HG02798 (cell line): ENCODE results near the gene CENPW.

Experiments used
- ATAC-seq: cut with Tn5 transposase; IDR thresholded peaks from one replicate; pipeline ENCODE4 v1.9.1; 2021; ENCODE audit warnings: mild to moderate bottlenecking; ENCODE audit not compliant: unreplicated experiment, poor library complexity

Gene CENPW

GRCh38 chr6:126339796-126340609 is at the start of gene CENPW:
CENPW (plus strand) TSS chr6:126340115; CDS start chr6:126340274, 159 bp downstream.
- peak; percentile 94 for ATAC-seq

GRCh38 chr6:126293891-126294524 is 45.9 kb upstream of the CENPW start:
- no peak for ATAC-seq

- peak; percentile 33 for ATAC-seq
Observed at GRCh38 chr6:126300126-126300525, 39.8 kb upstream of the CENPW start.

GRCh38 chr6:126300735-126301134 is 39.2 kb upstream of the CENPW start:
- peak; percentile 88 for ATAC-seq

- ATAC-seq, result no peak
Observed at GRCh38 chr6:126302191-126302590, 37.7 kb upstream of the CENPW start.

- no peak for ATAC-seq
Observed at GRCh38 chr6:126307849-126308248, 32.1 kb upstream of the CENPW start.

- ATAC-seq, result no peak
Observed at GRCh38 chr6:126308362-126308761, 31.6 kb upstream of the CENPW start.

- peak; percentile 89 for ATAC-seq
Observed at GRCh38 chr6:126312013-126312665, 27.8 kb upstream of the CENPW start.

- no peak for ATAC-seq
Observed at GRCh38 chr6:126313941-126314340, 26.0 kb upstream of the CENPW start.

- ATAC-seq, result no peak
Observed at GRCh38 chr6:126318797-126319196, 21.1 kb upstream of the CENPW start.

- ATAC-seq, result no peak
Observed at GRCh38 chr6:126333729-126334128, 6.2 kb upstream of the CENPW start.

GRCh38 chr6:126335210-126335609 is 4.7 kb upstream of the CENPW start:
- ATAC-seq, result no peak

- no peak for ATAC-seq
Observed at GRCh38 chr6:126337323-126337722, 2.6 kb upstream of the CENPW start.

GRCh38 chr6:126341126-126341525 is 1.2 kb downstream of the CENPW start:
- no peak for ATAC-seq

GRCh38 chr6:126344181-126344580 is 4.3 kb downstream of the CENPW start:
- ATAC-seq, result no peak

GRCh38 chr6:126351960-126352359 is 12.0 kb downstream of the CENPW start:
- ATAC-seq, result no peak

- ATAC-seq, result no peak
Observed at GRCh38 chr6:126352514-126352913, 12.6 kb downstream of the CENPW start.

- ATAC-seq, result no peak
Observed at GRCh38 chr6:126356526-126356925, 16.6 kb downstream of the CENPW start.

- ATAC-seq, result no peak
Observed at GRCh38 chr6:126359936-126360537, 20.1 kb downstream of the CENPW start.

- ATAC-seq, result no peak
Observed at GRCh38 chr6:126361832-126362440, 22.0 kb downstream of the CENPW start.
